ENCODE data around the gene KCNC1.

The KCNC1 gene

GRCh38 chr11:17736930-17737817, 2.6 kb downstream of the KCNC1 start:
- no peak for DNase-seq (ENCODE audit: low spot score)

GRCh38 chr11:17738151-17738973, 3.8 kb downstream of the KCNC1 start:
- DNase-seq (ENCODE audit: low spot score) = no peak

GRCh38 chr11:17739945-17740338, 5.4 kb downstream of the KCNC1 start:
- DNase-seq (ENCODE audit: low spot score) = no peak

- no peak for DNase-seq (ENCODE audit: low spot score)
These were observed 6.2 kb downstream of the KCNC1 start for GRCh38 chr11:17740649-17741235.

- no peak for DNase-seq (ENCODE audit: low spot score)
These were observed 6.9 kb downstream of the KCNC1 start for GRCh38 chr11:17741487-17741886.

- no peak for DNase-seq (ENCODE audit: low spot score)
These were observed 7.4 kb downstream of the KCNC1 start for GRCh38 chr11:17742019-17742418.

GRCh38 chr11:17743026-17743807, 8.6 kb downstream of the KCNC1 start:
- no peak for DNase-seq (ENCODE audit: low spot score)

GRCh38 chr11:17743808-17744119, 9.2 kb downstream of the KCNC1 start:
- no peak for DNase-seq (ENCODE audit: low spot score)

- DNase-seq (ENCODE audit: low spot score) = no peak
These were observed 9.8 kb downstream of the KCNC1 start for GRCh38 chr11:17744151-17744940.

- DNase-seq (ENCODE audit: low spot score) = no peak
These were observed 10.6 kb downstream of the KCNC1 start for GRCh38 chr11:17745023-17745772.

- DNase-seq (ENCODE audit: low spot score) = no peak
These were observed 11.5 kb downstream of the KCNC1 start for GRCh38 chr11:17746096-17746495.

GRCh38 chr11:17747131-17747955, 12.8 kb downstream of the KCNC1 start:
- no peak for DNase-seq (ENCODE audit: low spot score)

GRCh38 chr11:17748044-17748443, 13.5 kb downstream of the KCNC1 start:
- DNase-seq (ENCODE audit: low spot score) = no peak

- no peak for DNase-seq (ENCODE audit: low spot score)
These were observed 14.5 kb downstream of the KCNC1 start for GRCh38 chr11:17748761-17749721.

GRCh38 chr11:17750013-17750800, 15.6 kb downstream of the KCNC1 start:
- no peak for DNase-seq (ENCODE audit: low spot score)

GRCh38 chr11:17750801-17751165, 16.2 kb downstream of the KCNC1 start:
- DNase-seq (ENCODE audit: low spot score) = no peak

- DNase-seq (ENCODE audit: low spot score) = no peak
These were observed 17.0 kb downstream of the KCNC1 start for GRCh38 chr11:17751558-17751957.

GRCh38 chr11:17752144-17752543, 17.6 kb downstream of the KCNC1 start:
- DNase-seq (ENCODE audit: low spot score) = no peak
